ENCODE data around the gene LRRC45. TPM values are rescaled to one million over a fixed set of nuclear protein-coding genes. Genes with fewer than 3 reads are reported as not detected.

LRRC45 gene
- total RNA-seq, 1 donor from 2014 or later = 39.4 TPM

GRCh38 chr17:82007228-82007494 is 15.9 kb upstream of the LRRC45 start:
- DNase-seq (ENCODE audit: low spot score, unreplicated experiment) = no peak
- no peaks in the 10 kb centered on the region for H3K4me1 Mint-ChIP-seq (ENCODE audit: low read depth)
- TF ChIP-seq CTCF (IDR thresholded peaks at IDR 0.05; ENCODE audit: unreplicated experiment) = no peak
- no peaks in the 10 kb centered on the region for H3K36me3 Mint-ChIP-seq (ENCODE audit: insufficient read depth)
- H3K4me3 Mint-ChIP-seq (ENCODE audit: low read depth) = no peak overlapping the region
- no peak overlapping the region for H3K27ac Mint-ChIP-seq
- H3K9me3 Mint-ChIP-seq (ENCODE audit: low read depth) = no peaks in the 10 kb centered on the region
- H3K27me3 Mint-ChIP-seq = no peaks in the 10 kb centered on the region

- no peaks in the 10 kb centered on the region for H3K36me3 Mint-ChIP-seq (ENCODE audit: insufficient read depth)
- no peak overlapping the region for H3K4me3 Mint-ChIP-seq (ENCODE audit: low read depth)
- no peak overlapping the region for H3K27ac Mint-ChIP-seq
- H3K27me3 Mint-ChIP-seq = no peaks in the 10 kb centered on the region
- no peak for DNase-seq (ENCODE audit: low spot score, unreplicated experiment)
- H3K9me3 Mint-ChIP-seq (ENCODE audit: low read depth) = no peaks in the 10 kb centered on the region
- no peak for TF ChIP-seq CTCF (IDR thresholded peaks at IDR 0.05; ENCODE audit: unreplicated experiment)
- H3K4me1 Mint-ChIP-seq (ENCODE audit: low read depth) = no peaks in the 10 kb centered on the region
Measured at GRCh38 chr17:82007495-82008257, 15.4 kb upstream of the LRRC45 start.

GRCh38 chr17:82008258-82008940 is 14.7 kb upstream of the LRRC45 start:
- DNase-seq (ENCODE audit: low spot score, unreplicated experiment) = no peak
- no peak overlapping the region for H3K27ac Mint-ChIP-seq
- TF ChIP-seq CTCF (IDR thresholded peaks at IDR 0.05; ENCODE audit: unreplicated experiment) = no peak
- H3K27me3 Mint-ChIP-seq = no peaks in the 10 kb centered on the region
- no peaks in the 10 kb centered on the region for H3K36me3 Mint-ChIP-seq (ENCODE audit: insufficient read depth)
- no peaks in the 10 kb centered on the region for H3K4me1 Mint-ChIP-seq (ENCODE audit: low read depth)
- H3K4me3 Mint-ChIP-seq (ENCODE audit: low read depth) = no peak overlapping the region
- H3K9me3 Mint-ChIP-seq (ENCODE audit: low read depth) = no peaks in the 10 kb centered on the region

GRCh38 chr17:82008941-82009405 is 14.1 kb upstream of the LRRC45 start:
- Mint-ChIP-seq H3K36me3 (ENCODE audit: insufficient read depth) (no peaks in the 10 kb centered on the region), H3K9me3 (ENCODE audit: low read depth) (no peaks in the 10 kb centered on the region), H3K27me3 (no peaks in the 10 kb centered on the region), H3K4me1 (ENCODE audit: low read depth) (no peaks in the 10 kb centered on the region), H3K4me3 (ENCODE audit: low read depth) (no peak overlapping the region), H3K27ac (no peak overlapping the region)
- TF ChIP-seq CTCF (IDR thresholded peaks at IDR 0.05; ENCODE audit: unreplicated experiment) = no peak
- DNase-seq (ENCODE audit: low spot score, unreplicated experiment) = no peak

GRCh38 chr17:82009413-82009812 is 13.7 kb upstream of the LRRC45 start:
- no peak for TF ChIP-seq CTCF (IDR thresholded peaks at IDR 0.05; ENCODE audit: unreplicated experiment)
- no peak for DNase-seq (ENCODE audit: low spot score, unreplicated experiment)
- Mint-ChIP-seq H3K36me3 (ENCODE audit: insufficient read depth) (no peaks in the 10 kb centered on the region), H3K27me3 (no peaks in the 10 kb centered on the region), H3K4me1 (ENCODE audit: low read depth) (no peaks in the 10 kb centered on the region), H3K27ac (no peak overlapping the region), H3K9me3 (ENCODE audit: low read depth) (no peaks in the 10 kb centered on the region), H3K4me3 (ENCODE audit: low read depth) (no peak overlapping the region)
